Activated CD8-positive, alpha-beta memory T cell treated with anti-CD3 and anti-CD28 coated beads for 36 hours (primary cell): ENCODE data around the gene DGLUCY. TPM values are rescaled to one million over a fixed set of nuclear protein-coding genes. Genes with fewer than 3 reads are reported as not detected.

Experiments used
- CTCF ChIA-PET: fragments of 350-600 bp; sonication (Branson Sonifier 250); formaldehyde crosslinking; loops from one replicate; lab custom pipeline; 2021; ENCODE audit warnings: antibody characterized with exemption; lab: Charles Lee
- POLR2A ChIA-PET: fragments of 350-600 bp; sonication (Branson Sonifier 250); formaldehyde crosslinking; loops from one replicate; lab custom pipeline; 2021; ENCODE audit warnings: antibody characterized with exemption; lab: Charles Lee
- total RNA-seq, 2 experiments: library from RNA; stranded (reverse); gene quantifications; one replicate each; pipeline ENCODE4 v1.2.3, GENCODE V29; 2021

DGLUCY gene
- total RNA-seq, 2 experiments from 2014 or later, result 41.1 to 44.5 TPM

GRCh38 chr14:91216731-91217226, 102.9 kb downstream of the DGLUCY start:
- ChIA-PET POLR2A (no interaction called here), CTCF (no interaction called here)

GRCh38 chr14:91218014-91218413, 104.1 kb downstream of the DGLUCY start:
- POLR2A ChIA-PET, result interaction anchor here (0.7 kb wide), 1 partner anchor 835 kb away, joined by 5 read pairs; no protein-coding TSS in a partner anchor

GRCh38 chr14:91219517-91220389, 105.9 kb downstream of the DGLUCY start:
- CTCF ChIA-PET, result interaction anchor here (0.7 to 1.0 kb wide), 2 partner anchors 42 to 47 kb away, joined by 3 read pairs; no protein-coding TSS in a partner anchor
- POLR2A ChIA-PET, result no interaction called here

More at GRCh38 chr14:91218014-91218413, 104.1 kb downstream of the DGLUCY start:
- CTCF ChIA-PET, result no interaction called here

- POLR2A ChIA-PET, result no interaction called here
- CTCF ChIA-PET, result interaction anchor here (1.0 kb wide), 1 partner anchor 47 kb away, joined by 3 read pairs; no protein-coding TSS in a partner anchor
These were observed 106.7 kb downstream of the DGLUCY start for GRCh38 chr14:91220581-91221000.

- ChIA-PET POLR2A (no interaction called here), CTCF (no interaction called here)
These were observed 107.4 kb downstream of the DGLUCY start for GRCh38 chr14:91221270-91221669.

GRCh38 chr14:91223028-91223783, 109.3 kb downstream of the DGLUCY start:
- ChIA-PET CTCF (interaction anchor here (1.2 kb wide), 1 partner anchor 46 kb away, joined by 4 read pairs; no protein-coding TSS in a partner anchor), POLR2A (interaction anchor here (1.0 to 1.3 kb wide), 2 partner anchors 20 to 29 kb away, joined by 3 read pairs; no protein-coding TSS in a partner anchor)

- ChIA-PET CTCF (no interaction called here), POLR2A (interaction anchor here (0.7 kb wide), 1 partner anchor 25 kb away, joined by 3 read pairs; no protein-coding TSS in a partner anchor)
These were observed 111.2 kb downstream of the DGLUCY start for GRCh38 chr14:91225025-91225424.

GRCh38 chr14:91226360-91226759, 112.5 kb downstream of the DGLUCY start:
- ChIA-PET CTCF (interaction anchor here (1.3 to 5.5 kb wide), 2 partner anchors 20 to 49 kb away, joined by 3 to 91 read pairs; partner anchors contain the start of gene GPR68), POLR2A (interaction anchor here (4.6 kb wide), 1 partner anchor 17 kb away, joined by 109 read pairs; the partner anchor contains the start of gene GPR68)

- CTCF ChIA-PET, result interaction anchor here (0.5 to 5.5 kb wide), 6 partner anchors 19 to 150 kb away, joined by 3 to 91 read pairs (median 3); partner anchors contain the start of gene GPR68
- POLR2A ChIA-PET, result interaction anchor here (1.2 to 4.6 kb wide), 3 partner anchors 16 to 33 kb away, joined by 3 to 109 read pairs (median 15); partner anchors contain the start of gene GPR68
These were observed 113.3 kb downstream of the DGLUCY start for GRCh38 chr14:91227183-91227628.

GRCh38 chr14:91228112-91229004, 114.5 kb downstream of the DGLUCY start:
- POLR2A ChIA-PET, result interaction anchor here (1.0 to 4.6 kb wide), 7 partner anchors 15 to 168 kb away, joined by 3 to 109 read pairs (median 4); partner anchors contain the start of genes DGLUCY, GPR68 and RPS6KA5
- CTCF ChIA-PET, result interaction anchor here (1.0 to 5.5 kb wide), 6 partner anchors 18 to 55 kb away, joined by 3 to 91 read pairs (median 4); partner anchors contain the start of gene GPR68

GRCh38 chr14:91229005-91229382, 115.1 kb downstream of the DGLUCY start:
- ChIA-PET CTCF (interaction anchor here (1.0 to 5.5 kb wide), 3 partner anchors 17 to 56 kb away, joined by 3 to 91 read pairs (median 4); partner anchors contain the start of gene GPR68), POLR2A (interaction anchor here (1.6 to 4.6 kb wide), 4 partner anchors 15 to 169 kb away, joined by 4 to 109 read pairs (median 12); partner anchors contain the start of genes GPR68 and RPS6KA5)

- POLR2A ChIA-PET, result interaction anchor here (2.1 to 4.6 kb wide), 2 partner anchors 14 to 23 kb away, joined by 8 to 109 read pairs; partner anchors contain the start of gene GPR68
- CTCF ChIA-PET, result interaction anchor here (1.0 to 5.5 kb wide), 3 partner anchors 16 to 57 kb away, joined by 3 to 91 read pairs (median 4); partner anchors contain the start of gene GPR68
These were observed 115.9 kb downstream of the DGLUCY start for GRCh38 chr14:91229743-91230200.

GRCh38 chr14:91230397-91231035, 116.6 kb downstream of the DGLUCY start:
- ChIA-PET POLR2A (interaction anchor here (4.6 kb wide), 1 partner anchor 13 kb away, joined by 109 read pairs; the partner anchor contains the start of gene GPR68), CTCF (interaction anchor here (0.6 to 5.5 kb wide), 3 partner anchors 11 to 37 kb away, joined by 6 to 91 read pairs (median 8); partner anchors contain the start of gene GPR68)

- ChIA-PET POLR2A (no interaction called here), CTCF (interaction anchor here (2.0 kb wide), 1 partner anchor 10 kb away, joined by 8 read pairs; no protein-coding TSS in a partner anchor)
These were observed 117.6 kb downstream of the DGLUCY start for GRCh38 chr14:91231446-91231845.

GRCh38 chr14:91232052-91232451, 118.2 kb downstream of the DGLUCY start:
- CTCF ChIA-PET, result interaction anchor here (2.0 kb wide), 1 partner anchor 10 kb away, joined by 8 read pairs; no protein-coding TSS in a partner anchor
- POLR2A ChIA-PET, result no interaction called here

- CTCF ChIA-PET, result interaction anchor here (0.7 to 2.0 kb wide), 2 partner anchors 9 to 35 kb away, joined by 4 to 8 read pairs; no protein-coding TSS in a partner anchor
- POLR2A ChIA-PET, result no interaction called here
These were observed 118.7 kb downstream of the DGLUCY start for GRCh38 chr14:91232603-91233002.
